HCT116 (cell line): ENCODE data around the gene ACAP3.

Experiments
- EGR1 ChIP-seq: IDR thresholded peaks from 2 replicates; pipeline ENCODE4 v1.6.1; 2012; ENCODE audit warnings: low read depth
- EZH2 ChIP-seq: fragments of 200-600 bp; sonication (generic); IDR thresholded peaks from 2 replicates; pipeline ENCODE4 v1.6.1; 2017; ENCODE audit warnings: antibody characterized with exemption, mixed run types
- POLR2AphosphoS5 ChIP-seq: IDR thresholded peaks from 2 replicates; pipeline ENCODE4 v1.6.1; 2011; ENCODE audit warnings: mild to moderate bottlenecking, low read depth, low read length, moderate library complexity
- RAD21 ChIP-seq: IDR thresholded peaks from 2 replicates; pipeline ENCODE4 v1.6.1; 2012; ENCODE audit warnings: low read depth, mild to moderate bottlenecking
- SP1 ChIP-seq: IDR thresholded peaks from 2 replicates; pipeline ENCODE4 v1.6.1; 2012; ENCODE audit warnings: low read depth
- SRF ChIP-seq: IDR thresholded peaks from 2 replicates; pipeline ENCODE4 v1.6.1; 2012; ENCODE audit warnings: low read depth
- TF ChIP-seq, protein P1 (sequence below): IDR thresholded peaks from 2 replicates; pipeline ENCODE4 v1.6.1; 2012
- TF ChIP-seq, protein P2 (sequence below), 3 experiments: fragments of 200-600 bp in 1 of 3; sonication (generic) in 1 of 3; IDR thresholded peaks in 2 of 3; conservative IDR thresholded peaks in 1 of 3; 2 replicates each; pipeline ENCODE4 v1.5.1; 2012 to 2017; ENCODE audit warnings: low read depth in 2 of 3, low read length in 2 of 3, antibody characterized with exemption in 1 of 3, borderline replicate concordance in 1 of 3, control low read depth in 1 of 3, mild to moderate bottlenecking in 1 of 3, mixed read lengths in 1 of 3, mixed run types in 1 of 3, moderate library complexity in 1 of 3; ENCODE audit not compliant: insufficient read depth in 1 of 3

DNA sequence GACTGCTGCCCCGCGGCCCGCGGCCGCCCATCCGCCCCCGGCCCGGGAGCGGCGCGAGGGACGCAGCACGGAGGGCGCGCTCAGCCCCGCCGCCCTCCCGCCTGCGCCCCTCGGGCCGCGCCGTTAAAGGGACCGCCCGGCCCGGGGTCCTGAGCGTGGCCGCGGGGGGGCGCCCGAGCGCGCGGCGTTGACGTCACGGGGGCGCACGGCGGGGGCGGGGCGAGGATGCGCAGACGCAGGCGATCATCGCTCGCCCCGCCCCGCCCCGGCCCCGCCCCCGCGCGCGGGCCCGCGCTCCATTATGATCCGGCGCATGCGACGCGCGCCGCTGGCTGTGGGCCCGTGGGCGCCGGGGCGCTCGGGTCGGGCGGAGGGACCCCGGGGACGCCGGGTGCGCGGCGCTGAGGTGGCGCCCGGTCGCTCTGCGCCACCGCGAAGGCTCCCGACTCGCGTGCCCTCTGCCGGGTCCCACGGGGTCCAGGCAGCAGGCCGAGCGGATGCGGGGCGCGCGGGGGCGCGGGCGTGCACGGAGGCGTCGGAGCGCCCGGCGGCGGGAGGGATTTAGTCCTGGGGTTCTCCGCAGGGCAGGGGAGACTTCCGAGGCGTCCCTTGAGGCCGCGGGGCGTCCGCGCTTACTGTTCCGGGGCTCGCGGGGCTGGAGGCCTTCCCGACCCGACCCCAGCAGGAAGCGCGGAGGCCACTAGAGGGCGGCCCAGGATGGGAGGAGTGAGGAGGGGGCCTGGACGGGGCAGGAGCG, 41.7 kb upstream of the ACAP3 start, which contains the start of gene DVL1:
- TF ChIP-seq POLR2AphosphoS5 (peak; percentile 69), SRF (no peak), EGR1 (no peak), RAD21 (no peak), SP1 (no peak), EZH2 (no peak)
- TF ChIP-seq, protein P1, sequence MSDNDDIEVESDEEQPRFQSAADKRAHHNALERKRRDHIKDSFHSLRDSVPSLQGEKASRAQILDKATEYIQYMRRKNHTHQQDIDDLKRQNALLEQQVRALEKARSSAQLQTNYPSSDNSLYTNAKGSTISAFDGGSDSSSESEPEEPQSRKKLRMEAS = no peak
- TF ChIP-seq, protein P2, sequence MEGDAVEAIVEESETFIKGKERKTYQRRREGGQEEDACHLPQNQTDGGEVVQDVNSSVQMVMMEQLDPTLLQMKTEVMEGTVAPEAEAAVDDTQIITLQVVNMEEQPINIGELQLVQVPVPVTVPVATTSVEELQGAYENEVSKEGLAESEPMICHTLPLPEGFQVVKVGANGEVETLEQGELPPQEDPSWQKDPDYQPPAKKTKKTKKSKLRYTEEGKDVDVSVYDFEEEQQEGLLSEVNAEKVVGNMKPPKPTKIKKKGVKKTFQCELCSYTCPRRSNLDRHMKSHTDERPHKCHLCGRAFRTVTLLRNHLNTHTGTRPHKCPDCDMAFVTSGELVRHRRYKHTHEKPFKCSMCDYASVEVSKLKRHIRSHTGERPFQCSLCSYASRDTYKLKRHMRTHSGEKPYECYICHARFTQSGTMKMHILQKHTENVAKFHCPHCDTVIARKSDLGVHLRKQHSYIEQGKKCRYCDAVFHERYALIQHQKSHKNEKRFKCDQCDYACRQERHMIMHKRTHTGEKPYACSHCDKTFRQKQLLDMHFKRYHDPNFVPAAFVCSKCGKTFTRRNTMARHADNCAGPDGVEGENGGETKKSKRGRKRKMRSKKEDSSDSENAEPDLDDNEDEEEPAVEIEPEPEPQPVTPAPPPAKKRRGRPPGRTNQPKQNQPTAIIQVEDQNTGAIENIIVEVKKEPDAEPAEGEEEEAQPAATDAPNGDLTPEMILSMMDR (IDR thresholded peaks at IDR 0.05 in 2 of 3, conservative IDR thresholded peaks at IDR 0.05 in 1 of 3; ENCODE audit: borderline replicate concordance in 1 of 3, insufficient read depth in 1 of 3, low read depth in 2 of 3, low read length in 2 of 3) = peak in 2 of 3 experiments; percentile 32 to 48; a peak in 3 of 6 replicates
